ENCODE measurements around the gene NRG2. TPM values are rescaled to one million over a fixed set of nuclear protein-coding genes. Genes with fewer than 3 reads are reported as not detected.

Gene NRG2
- total RNA-seq, 1 donor from 2014 or later = 2.0 TPM

DNA sequence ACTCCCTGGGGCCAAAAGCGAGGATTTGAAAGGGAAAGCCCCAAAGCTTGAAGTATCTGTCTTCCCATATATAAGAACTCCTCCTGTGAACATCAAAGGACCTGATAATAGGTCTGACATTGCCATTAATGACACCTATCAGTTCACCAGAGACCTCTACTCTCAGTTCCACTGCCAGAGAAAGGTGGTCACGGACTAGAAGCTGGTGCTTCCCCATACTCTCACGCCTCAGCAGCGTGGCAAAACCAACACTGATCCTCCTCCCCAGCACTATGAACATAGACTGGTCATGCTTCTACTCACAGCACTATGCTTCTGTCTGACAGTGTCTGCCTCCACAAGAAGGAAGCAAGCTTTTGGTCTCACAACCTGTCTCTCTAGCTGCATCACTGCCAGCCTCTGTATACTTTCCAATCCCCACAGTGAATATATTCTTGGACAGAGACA is 37.9 kb downstream of the NRG2 start:
- Mint-ChIP-seq H3K36me3 (no peaks in the 10 kb centered on the region), H3K4me3 (no peak overlapping the region), H3K27ac (no peak overlapping the region), H3K27me3 (ENCODE audit: low read depth) (peaks cover 85% of the 10 kb centered on the region), H3K4me1 (no peaks in the 10 kb centered on the region), H3K9me3 (peaks cover 4% of the 10 kb centered on the region)
- TF ChIP-seq, protein P1, sequence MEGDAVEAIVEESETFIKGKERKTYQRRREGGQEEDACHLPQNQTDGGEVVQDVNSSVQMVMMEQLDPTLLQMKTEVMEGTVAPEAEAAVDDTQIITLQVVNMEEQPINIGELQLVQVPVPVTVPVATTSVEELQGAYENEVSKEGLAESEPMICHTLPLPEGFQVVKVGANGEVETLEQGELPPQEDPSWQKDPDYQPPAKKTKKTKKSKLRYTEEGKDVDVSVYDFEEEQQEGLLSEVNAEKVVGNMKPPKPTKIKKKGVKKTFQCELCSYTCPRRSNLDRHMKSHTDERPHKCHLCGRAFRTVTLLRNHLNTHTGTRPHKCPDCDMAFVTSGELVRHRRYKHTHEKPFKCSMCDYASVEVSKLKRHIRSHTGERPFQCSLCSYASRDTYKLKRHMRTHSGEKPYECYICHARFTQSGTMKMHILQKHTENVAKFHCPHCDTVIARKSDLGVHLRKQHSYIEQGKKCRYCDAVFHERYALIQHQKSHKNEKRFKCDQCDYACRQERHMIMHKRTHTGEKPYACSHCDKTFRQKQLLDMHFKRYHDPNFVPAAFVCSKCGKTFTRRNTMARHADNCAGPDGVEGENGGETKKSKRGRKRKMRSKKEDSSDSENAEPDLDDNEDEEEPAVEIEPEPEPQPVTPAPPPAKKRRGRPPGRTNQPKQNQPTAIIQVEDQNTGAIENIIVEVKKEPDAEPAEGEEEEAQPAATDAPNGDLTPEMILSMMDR (IDR thresholded peaks at IDR 0.05; ENCODE audit: unreplicated experiment) = no peak
- DNase-seq (ENCODE audit: low spot score in 2 of 2, unreplicated experiment in 2 of 2) = no peak

DNA sequence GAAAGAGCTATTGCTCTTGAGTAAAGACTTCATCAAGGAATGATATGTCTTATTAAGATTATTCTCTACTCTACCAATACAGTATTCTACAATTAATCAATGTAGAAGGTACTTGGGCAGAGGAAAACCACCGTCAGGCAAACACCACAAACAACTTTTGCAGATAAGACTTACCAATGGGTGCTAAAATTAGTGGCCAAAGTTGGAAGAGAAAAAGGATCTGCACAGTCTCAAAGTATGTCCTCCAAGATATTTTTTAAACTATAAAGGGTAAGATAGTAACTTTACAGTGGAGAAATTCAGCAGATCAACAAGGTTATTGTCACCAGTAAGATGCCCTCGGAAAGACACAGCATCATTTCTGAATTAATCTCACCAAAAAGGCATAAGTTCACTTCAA is 38.9 kb downstream of the NRG2 start:
- peaks cover 90% of the 10 kb centered on the region for H3K27me3 Mint-ChIP-seq (ENCODE audit: low read depth)
- DNase-seq (ENCODE audit: low spot score in 2 of 2, unreplicated experiment in 2 of 2) = no peak
- no peaks in the 10 kb centered on the region for H3K4me1 Mint-ChIP-seq
- no peaks in the 10 kb centered on the region for H3K36me3 Mint-ChIP-seq
- no peak overlapping the region for H3K4me3 Mint-ChIP-seq
- H3K27ac Mint-ChIP-seq = no peak overlapping the region
- TF ChIP-seq, protein P1 (IDR thresholded peaks at IDR 0.05; ENCODE audit: unreplicated experiment) = no peak
- no peaks in the 10 kb centered on the region for H3K9me3 Mint-ChIP-seq

DNA sequence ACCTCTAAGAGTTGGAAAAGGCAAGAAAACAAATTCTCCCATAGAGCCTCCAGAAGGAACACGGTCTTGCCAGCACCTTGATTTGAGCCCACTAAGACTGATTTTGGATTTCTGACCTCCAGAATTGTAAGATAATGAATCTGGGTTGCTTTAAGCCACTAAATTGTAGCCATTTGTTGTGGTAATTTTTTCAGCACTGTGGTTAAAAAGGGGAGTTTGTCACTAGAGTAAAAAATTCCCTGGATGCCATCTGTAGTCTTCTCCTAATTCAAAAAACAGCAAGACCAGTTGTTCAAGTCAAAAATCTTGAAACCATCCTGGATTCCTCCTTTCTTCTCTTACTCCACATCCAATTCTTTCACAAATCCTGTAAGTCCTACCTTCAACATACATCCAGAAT is 39.6 kb downstream of the NRG2 start:
- DNase-seq (ENCODE audit: low spot score in 2 of 2, unreplicated experiment in 2 of 2) = no peak
- Mint-ChIP-seq H3K4me3 (no peak overlapping the region), H3K9me3 (no peaks in the 10 kb centered on the region), H3K27ac (no peak overlapping the region), H3K4me1 (no peaks in the 10 kb centered on the region), H3K27me3 (ENCODE audit: low read depth) (peaks cover 90% of the 10 kb centered on the region), H3K36me3 (no peaks in the 10 kb centered on the region)
- TF ChIP-seq, protein P1 (IDR thresholded peaks at IDR 0.05; ENCODE audit: unreplicated experiment) = no peak

DNA sequence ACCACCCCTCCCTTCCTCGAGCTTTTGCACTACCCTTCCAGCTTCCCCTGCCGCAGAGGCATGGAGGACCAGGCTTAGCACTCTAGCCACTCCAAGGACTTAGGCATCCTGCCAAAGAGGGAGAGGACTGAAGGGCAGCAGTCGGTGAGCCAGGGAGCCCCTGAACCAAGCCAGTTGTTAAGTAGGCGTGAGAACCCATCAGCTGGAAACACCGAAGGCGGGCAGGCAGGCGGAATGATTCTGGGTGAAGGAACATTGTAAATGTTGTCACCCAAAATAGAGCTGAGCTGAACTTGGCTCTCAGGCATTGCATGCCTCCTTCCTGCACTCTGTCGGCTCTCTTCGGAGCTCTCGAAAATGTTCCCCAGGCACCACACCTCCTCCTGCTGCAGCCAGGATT is 42.8 kb downstream of the NRG2 start:
- Mint-ChIP-seq H3K27ac (no peak overlapping the region), H3K9me3 (no peaks in the 10 kb centered on the region), H3K27me3 (ENCODE audit: low read depth) (peaks cover 84% of the 10 kb centered on the region), H3K4me3 (no peak overlapping the region), H3K4me1 (no peaks in the 10 kb centered on the region), H3K36me3 (no peaks in the 10 kb centered on the region)
- no peak for DNase-seq (ENCODE audit: low spot score in 2 of 2, unreplicated experiment in 2 of 2)
- TF ChIP-seq, protein P1 (IDR thresholded peaks at IDR 0.05; ENCODE audit: unreplicated experiment) = no peak

DNA sequence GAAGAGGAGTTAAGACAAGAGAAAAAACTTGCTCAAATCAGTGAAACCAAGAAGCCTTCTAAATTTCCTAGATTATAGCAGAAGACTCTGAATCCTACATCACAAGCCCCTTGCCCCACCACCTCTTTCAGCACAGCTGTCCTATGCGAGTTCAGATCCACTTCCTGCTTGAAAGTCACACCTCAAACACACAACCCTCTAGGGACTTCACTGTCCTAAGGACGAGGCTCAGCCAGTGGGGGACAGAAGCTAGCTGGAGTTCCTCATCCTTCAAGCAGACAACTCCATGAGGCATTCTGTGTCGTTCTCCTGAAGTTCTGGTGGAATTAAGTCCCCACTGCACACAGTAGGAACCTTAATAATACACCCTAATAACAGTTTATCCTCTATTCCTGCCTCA is 44.3 kb downstream of the NRG2 start:
- H3K36me3 Mint-ChIP-seq = no peaks in the 10 kb centered on the region
- TF ChIP-seq, protein P1 (IDR thresholded peaks at IDR 0.05; ENCODE audit: unreplicated experiment) = no peak
- H3K27ac Mint-ChIP-seq = no peak overlapping the region
- no peaks in the 10 kb centered on the region for H3K9me3 Mint-ChIP-seq
- DNase-seq (ENCODE audit: low spot score in 2 of 2, unreplicated experiment in 2 of 2) = no peak
- H3K27me3 Mint-ChIP-seq (ENCODE audit: low read depth) = peaks cover 83% of the 10 kb centered on the region
- H3K4me1 Mint-ChIP-seq = no peaks in the 10 kb centered on the region
- H3K4me3 Mint-ChIP-seq = no peak overlapping the region

DNA sequence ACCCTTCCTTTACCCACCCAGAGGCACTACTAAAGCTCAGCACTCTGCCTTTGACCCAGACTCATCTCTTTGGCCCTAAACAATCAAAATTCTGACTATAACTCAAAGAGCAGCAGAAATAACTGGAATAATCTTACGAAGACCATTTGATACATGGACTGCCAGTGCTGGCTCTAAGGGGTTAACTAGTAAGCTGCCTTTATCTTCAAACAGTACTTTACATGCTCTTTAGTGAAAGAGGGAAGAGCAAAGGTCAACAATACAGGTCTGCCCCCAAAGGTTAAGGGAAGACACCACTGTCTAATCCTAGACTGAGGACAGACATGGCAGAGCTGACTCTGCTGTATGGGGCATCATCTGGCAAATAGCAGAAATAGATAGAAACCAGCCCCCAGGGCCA is 45.8 kb downstream of the NRG2 start:
- TF ChIP-seq, protein P1 (IDR thresholded peaks at IDR 0.05; ENCODE audit: unreplicated experiment) = no peak
- Mint-ChIP-seq H3K9me3 (no peaks in the 10 kb centered on the region), H3K4me3 (no peak overlapping the region), H3K36me3 (no peaks in the 10 kb centered on the region), H3K27me3 (ENCODE audit: low read depth) (peaks cover 81% of the 10 kb centered on the region), H3K27ac (no peak overlapping the region), H3K4me1 (no peaks in the 10 kb centered on the region)
- no peak for DNase-seq (ENCODE audit: low spot score in 2 of 2, unreplicated experiment in 2 of 2)

Measured in mesothelial cell of epicardium (in vitro differentiated cells).